ENCODE data around the gene CCL18.
"Not testable (repeated sequence)": the region's sequence is repeated elsewhere in the genome, so short reads cannot be mapped to it uniquely, and the experiment has no call there.

CCL18 gene

DNA sequence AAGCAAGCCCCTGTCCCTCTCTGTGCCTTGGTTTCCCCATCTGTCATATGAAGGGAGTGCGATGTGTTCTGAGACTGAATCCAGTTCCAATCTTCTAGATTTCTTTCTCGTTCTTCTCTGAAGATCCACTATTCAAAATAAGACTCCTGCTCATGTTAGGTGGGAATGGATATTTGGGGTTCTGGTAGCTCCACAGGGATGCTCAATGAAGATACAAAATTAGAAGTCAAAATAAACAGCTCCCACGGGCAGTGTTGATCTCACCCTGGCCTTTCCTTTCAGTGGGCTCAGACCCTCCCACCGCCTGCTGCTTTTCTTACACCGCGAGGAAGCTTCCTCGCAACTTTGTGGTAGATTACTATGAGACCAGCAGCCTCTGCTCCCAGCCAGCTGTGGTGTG is 40.2 kb downstream of the CCL18 start:
- DNase-seq (ENCODE audit: low read depth): not testable (repeated sequence)

DNA sequence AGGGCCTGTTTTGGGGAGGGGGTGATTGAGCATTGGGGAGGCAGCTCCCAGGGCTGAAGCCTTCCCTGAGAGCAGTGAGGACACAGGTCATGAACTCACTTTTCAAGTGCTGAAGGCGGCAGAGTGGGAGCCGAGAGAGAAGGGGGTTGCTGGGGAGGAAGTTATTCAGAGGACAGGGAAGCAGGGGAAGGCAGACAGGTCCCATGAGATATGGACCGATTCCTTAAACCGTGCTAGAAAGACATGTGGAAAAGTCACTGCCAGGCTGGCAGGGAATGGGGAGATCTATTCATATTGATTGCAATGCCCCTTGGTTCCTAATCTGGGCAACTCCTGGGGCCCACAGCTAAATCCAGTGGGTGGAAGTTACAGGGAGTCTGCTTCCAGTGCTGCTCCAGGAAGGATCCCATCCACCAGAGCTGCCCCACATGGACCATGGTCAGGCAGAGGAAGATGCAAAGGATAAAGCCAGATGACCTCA is 40.7 kb downstream of the CCL18 start:
- DNase-seq (ENCODE audit: low read depth): no peak

- DNase-seq (ENCODE audit: low read depth): no peak
Measured at GRCh38 chr17:36105781-36106492, 41.9 kb downstream of the CCL18 start.

GRCh38 chr17:36106493-36106835 is 42.4 kb downstream of the CCL18 start:
- no peak for DNase-seq (ENCODE audit: low read depth)

DNA sequence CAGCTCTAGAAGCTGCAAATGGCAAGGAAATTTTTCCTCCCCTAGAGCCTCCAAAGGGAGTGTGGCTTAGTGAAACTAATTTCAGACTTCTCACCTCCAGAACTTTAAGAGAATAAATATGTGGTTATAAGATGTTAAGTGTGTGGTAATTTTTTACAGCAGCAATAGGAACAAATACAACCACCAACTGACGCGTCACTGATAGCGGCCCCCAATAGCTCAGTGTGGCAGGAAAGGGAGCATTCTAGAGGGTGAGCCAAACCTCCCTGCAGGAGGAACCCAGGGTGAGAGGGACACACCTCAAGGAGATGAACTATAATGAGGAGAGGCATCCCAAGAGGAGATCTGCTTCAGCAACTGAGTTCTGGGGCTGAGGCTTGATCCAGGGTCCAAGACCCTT is 43.6 kb downstream of the CCL18 start:
- DNase-seq (ENCODE audit: low read depth): no peak

GRCh38 chr17:36108265-36108664 is 44.2 kb downstream of the CCL18 start:
- DNase-seq (ENCODE audit: low read depth): peak; percentile 1

- DNase-seq (ENCODE audit: low read depth): no peak
Measured at GRCh38 chr17:36111068-36111490, 47.0 kb downstream of the CCL18 start.

DNA sequence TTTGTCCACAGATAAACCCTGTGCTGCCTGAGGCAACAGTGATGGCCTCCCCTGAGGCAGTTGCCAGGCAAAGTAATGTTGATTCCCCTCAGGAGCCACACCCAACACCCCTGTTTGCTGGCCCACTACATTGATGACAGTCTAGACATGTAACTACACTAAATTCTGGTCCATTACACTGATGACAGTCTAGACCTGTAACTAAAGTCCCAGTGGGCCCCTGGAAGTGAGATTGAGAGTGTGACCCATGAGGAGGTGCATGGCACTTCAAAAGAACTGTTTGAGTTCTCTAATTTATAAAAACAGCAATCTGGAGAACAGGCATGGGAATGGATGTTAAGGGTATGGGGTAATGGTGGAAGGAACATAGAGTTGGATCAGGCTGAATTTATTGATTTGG is 48.5 kb downstream of the CCL18 start:
- DNase-seq (ENCODE audit: low read depth): no peak

DNA sequence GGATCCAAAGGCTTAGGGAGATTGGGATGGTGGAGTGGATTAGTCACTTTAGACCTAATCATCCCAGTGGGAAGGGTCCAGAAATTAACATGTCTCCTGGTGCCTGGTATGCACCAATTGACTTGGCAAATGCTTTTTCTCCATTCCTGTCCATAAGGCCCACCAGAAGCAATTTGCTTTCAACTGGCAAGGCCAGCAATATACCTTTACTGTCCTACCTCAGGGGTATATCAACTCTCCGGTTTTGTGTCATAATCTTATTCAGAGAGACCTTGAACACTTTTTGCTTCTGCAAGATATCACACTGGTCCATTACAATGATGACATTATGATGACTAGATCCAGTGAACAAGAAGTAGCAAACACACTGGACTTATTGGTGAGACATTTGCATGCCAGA is 49.1 kb downstream of the CCL18 start:
- DNase-seq (ENCODE audit: low read depth): not testable (repeated sequence)

DNA sequence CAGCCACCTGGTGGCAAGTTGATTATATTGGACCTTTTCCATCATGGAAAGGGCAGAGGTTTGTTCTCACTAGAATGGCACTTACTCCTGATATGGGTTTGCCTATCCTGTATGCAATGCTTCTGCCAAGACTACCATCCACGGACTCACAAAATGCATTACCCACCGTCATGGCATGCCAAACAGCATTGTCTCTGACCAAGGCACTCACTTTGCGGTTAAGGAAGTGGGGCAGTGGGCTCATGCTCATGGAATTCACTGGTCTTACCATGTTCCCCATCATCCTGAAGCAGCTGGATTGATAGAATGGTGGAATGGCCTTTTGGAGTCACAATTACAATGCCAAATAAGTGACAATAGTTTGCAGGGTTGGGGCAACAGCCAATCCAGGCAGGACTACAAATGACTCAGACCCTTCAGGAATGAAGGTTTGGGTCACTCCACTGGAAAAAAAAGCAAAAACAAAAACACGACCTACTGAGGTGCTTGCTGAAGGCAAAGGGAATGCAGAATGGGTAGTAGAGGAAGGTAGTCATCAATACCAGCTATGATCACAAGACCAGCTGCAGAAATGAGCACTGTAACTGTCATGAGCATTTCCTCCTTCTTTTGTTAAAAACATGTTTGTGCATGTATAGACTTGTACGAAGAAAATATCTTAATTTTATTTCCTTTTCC is 51.0 kb downstream of the CCL18 start:
- DNase-seq (ENCODE audit: low read depth): not testable (repeated sequence)

GRCh38 chr17:36115649-36115977 is 51.5 kb downstream of the CCL18 start:
- DNase-seq (ENCODE audit: low read depth): not testable (repeated sequence)

DNA sequence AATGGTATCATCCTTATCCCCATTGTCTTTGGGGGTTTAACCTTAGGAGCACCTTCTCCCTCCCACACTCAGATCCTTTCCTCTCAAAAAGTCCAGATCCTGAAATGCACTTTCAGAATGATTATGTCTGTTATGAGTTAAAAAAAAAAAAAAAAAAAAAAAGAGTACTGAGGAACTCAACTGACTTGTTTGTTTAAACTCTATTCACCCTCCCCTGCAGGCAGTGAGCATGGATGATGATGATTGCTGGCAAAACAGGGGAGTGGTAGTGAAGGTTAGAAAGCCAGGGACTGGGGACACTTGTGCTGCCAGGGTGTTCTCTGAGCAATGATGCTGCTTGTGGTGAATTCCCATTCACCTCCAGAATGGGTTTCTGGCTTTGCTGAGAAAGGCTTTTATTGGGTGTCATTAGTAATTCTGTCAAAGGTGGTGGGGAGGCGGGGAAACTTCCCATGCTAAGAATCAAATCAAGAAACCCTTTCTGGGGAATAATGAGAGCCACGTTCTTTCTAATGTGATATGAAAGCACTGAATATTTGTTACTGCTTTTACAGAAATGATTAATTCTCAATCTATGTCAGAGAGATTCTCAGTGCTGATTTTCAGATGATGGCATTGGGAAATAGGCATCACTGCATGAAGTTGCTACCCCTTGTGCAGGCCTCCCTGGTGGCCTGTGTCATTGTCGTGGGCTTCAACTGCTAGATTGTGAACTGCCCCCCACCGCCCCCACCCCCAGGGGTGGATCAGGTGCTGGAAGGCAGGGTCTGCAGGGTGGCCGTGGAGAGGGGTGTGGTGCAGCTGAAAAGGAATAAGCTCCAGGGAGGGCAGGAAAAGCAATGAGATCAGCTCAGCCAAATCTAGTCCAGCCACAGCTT is 53.7 kb downstream of the CCL18 start:
- no peak for DNase-seq (ENCODE audit: low read depth)

DNA sequence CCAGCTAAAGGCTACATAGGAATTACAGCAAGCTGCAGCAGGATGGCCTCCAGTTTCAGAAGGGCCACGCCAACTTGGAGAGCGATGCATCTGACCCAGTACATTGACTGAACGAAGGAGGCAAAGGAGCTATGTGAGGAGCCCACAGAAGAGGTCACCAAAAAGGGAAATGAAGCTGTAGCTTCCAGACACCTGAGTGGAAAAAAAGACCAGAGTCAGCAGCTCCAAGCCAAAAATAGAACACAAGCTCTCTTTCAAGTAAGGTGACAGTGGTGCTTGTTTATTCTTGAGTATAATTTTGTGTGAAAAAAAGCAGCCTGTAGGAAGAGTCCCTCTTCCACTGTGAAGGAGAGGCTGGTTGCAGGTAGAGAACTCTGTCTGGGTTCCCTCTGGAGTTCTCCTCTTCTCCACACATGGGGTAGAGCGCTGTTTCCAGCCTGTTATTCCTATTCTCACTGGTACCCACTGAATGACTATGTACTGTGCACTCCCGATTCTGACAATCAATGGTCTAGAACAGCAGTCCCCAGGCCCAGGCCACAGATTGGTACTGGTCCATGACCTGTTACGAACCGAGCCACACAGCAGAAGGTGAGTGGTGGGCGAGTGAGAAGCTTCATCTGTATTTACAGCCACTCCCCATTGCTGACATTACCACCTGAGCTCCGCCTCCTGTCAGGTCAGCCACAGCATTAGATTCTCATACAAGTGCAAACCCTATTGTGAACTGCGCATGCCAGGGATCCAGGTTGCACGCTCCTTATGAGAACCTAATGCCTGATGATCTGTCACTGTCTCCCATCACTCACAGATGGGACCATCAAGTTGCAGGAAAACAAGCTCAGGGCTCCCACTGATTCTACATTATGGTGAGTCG is 54.6 kb downstream of the CCL18 start:
- DNase-seq (ENCODE audit: low read depth): no peak

DNA sequence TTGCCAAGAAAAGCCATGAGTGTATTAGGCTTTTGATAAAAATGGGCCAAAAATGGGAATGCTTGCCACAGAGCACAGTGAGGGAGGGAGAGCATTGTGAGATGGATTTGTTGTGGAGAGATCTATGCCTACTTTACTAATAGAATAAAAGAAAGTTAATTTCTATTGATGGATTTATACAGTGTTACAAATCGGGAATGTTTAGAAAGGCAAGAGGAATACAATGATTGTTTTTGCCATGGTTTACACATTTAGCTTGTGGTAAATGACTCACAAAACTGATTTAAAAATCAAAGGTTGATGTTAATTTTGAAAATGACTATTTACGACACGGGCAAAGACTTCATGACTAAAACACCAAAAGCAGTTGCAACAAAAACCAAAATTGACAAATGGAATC is 56.1 kb downstream of the CCL18 start:
- DNase-seq (ENCODE audit: low read depth): no peak

- DNase-seq (ENCODE audit: low read depth): not testable (repeated sequence)
Measured at GRCh38 chr17:36121099-36121498, 57.0 kb downstream of the CCL18 start.
